A549 (cell line): ENCODE measurements around the gene POR.

ENCODE experiments used
- CTCF ChIP-seq: fragments of >200 bp; sonication (Bioruptor Twin); formaldehyde crosslinking; IDR thresholded peaks from 3 replicates; pipeline ENCODE4 v1.5.1; 2016
- POLR2A ChIP-seq: IDR thresholded peaks from 2 replicates; pipeline ENCODE4 v1.6.1; 2012; ENCODE audit warnings: mild to moderate bottlenecking, low read length

GRCh38 chr7:75994388-75995051, 79.6 kb downstream of the POR start, which contains the start of gene TMEM120A:
- peak; percentile 76 for TF ChIP-seq POLR2A
- no peak for TF ChIP-seq CTCF
